ENCODE measurements around the gene ST6GAL1. TPM values are rescaled to one million over a fixed set of nuclear protein-coding genes. Genes with fewer than 3 reads are reported as not detected.

The ST6GAL1 gene
- total and polyA plus RNA-seq, 10 of the 15 experiments (the other 5 are each of a cell fraction or from before 2014, with no cell fraction given), result 74.2 to 248 (median 149) TPM

DNA sequence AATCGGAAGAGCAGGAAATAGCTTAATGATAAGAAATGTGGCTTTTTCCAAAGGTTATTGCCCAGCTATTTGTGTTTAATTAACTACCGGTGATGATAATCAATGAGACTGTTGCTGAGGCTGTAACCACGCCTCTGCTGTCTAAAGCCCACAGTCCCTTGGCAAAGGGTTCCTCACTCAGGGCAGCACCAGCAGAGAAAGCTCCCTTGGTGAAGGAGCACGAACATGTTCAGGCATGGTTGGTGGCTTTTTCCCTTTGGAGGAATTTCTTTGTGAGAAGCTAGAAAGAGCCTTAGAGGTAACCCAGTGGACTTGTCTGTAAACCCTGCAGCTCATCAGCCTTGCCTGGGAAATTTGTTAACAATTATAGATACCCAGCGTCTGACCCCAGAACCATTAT lies 7.5 kb upstream of the ST6GAL1 start (continued):
- TF ChIP-seq, protein P1, sequence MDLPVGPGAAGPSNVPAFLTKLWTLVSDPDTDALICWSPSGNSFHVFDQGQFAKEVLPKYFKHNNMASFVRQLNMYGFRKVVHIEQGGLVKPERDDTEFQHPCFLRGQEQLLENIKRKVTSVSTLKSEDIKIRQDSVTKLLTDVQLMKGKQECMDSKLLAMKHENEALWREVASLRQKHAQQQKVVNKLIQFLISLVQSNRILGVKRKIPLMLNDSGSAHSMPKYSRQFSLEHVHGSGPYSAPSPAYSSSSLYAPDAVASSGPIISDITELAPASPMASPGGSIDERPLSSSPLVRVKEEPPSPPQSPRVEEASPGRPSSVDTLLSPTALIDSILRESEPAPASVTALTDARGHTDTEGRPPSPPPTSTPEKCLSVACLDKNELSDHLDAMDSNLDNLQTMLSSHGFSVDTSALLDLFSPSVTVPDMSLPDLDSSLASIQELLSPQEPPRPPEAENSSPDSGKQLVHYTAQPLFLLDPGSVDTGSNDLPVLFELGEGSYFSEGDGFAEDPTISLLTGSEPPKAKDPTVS (IDR thresholded peaks at IDR 0.05; ENCODE audit: low read depth, low read length), result no peak

DNA sequence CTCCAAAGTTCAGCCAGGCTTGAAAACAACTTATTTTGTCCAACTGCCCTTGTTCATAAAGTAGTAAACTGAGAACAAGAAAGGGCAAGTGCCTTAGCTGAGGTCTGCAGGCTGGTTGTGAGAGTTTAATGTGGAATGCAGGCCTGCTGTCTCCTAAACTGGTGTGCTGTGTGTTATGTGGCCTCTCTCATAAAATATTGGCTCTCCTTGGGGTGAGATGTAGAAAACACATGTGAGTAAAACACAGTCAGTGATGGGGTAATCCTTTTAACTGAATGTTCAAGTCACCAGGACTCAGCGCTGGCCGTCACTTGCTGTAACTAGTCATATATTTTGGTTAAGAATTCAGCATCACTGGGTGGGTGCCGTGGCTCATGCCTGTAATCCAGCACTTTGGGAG lies 7.1 kb upstream of the ST6GAL1 start:
- POLR2A ChIA-PET, result interaction anchor here (1.1 kb wide), 1 partner anchor 36 kb away, joined by 3 read pairs; no protein-coding TSS in a partner anchor
- Histone ChIP-seq H3K79me2 (ENCODE audit: control insufficient read depth, insufficient read depth, low read length) (no peaks in the 10 kb centered on the region), H3K4me1 (ENCODE audit: control insufficient read depth, insufficient read depth, low read length) (no peaks in the 10 kb centered on the region), H3K27ac (ENCODE audit: control insufficient read depth, insufficient read depth) (no peak overlapping the region), H3K9me3 (replicated peaks; ENCODE audit: control insufficient read depth, insufficient read depth, low read length) (no peaks in the 10 kb centered on the region), H3K4me2 (ENCODE audit: control insufficient read depth, insufficient read depth) (no peak overlapping the region), H3K36me3 (ENCODE audit: control insufficient read depth in 2 of 2, insufficient read depth in 2 of 2, low read length in 1 of 2) (no peaks in the 10 kb centered on the region), H2AFZ (ENCODE audit: control insufficient read depth, low read depth, low read length) (no peak overlapping the region), H3K27me3 (replicated peaks in 1 of 2; ENCODE audit: control insufficient read depth in 2 of 2, insufficient read depth in 2 of 2, low read length in 1 of 2) (no peaks in the 10 kb centered on the region), H3K4me3 (no peak overlapping the region), H4K20me1 (ENCODE audit: control insufficient read depth, insufficient read depth) (no peaks in the 10 kb centered on the region), H3K9ac (ENCODE audit: control insufficient read depth, insufficient read depth, low read length) (no peak overlapping the region)
- 87% methylated on average over 3 of the region's 3 CpGs for WGBS (ENCODE audit: insufficient coverage, insufficient replicate concordance, low lambda C conversion rate, missing lambda C conversion rate)
- ATAC-seq, result no peak
- in situ Hi-C loops (cut with MboI) (no loop called here), intact Hi-C loops (cut with micrococcal nuclease; ENCODE audit: unreplicated experiment) (loop anchor here (5.0 kb wide), 1 partner anchor 66 kb away; no protein-coding TSS in a partner anchor)
- no peak for FAIRE-seq
- CTCF ChIA-PET, result interaction anchor here (1.2 to 1.4 kb wide), 2 partner anchors 227 to 228 kb away, joined by 3 read pairs; no protein-coding TSS in a partner anchor
- SMC1A ChIA-PET (ENCODE audit: uncharacterized antibody, unreplicated experiment), result interaction anchor here (1.0 kb wide), 1 partner anchor 67 kb away, joined by 3 read pairs; no protein-coding TSS in a partner anchor
- RAD21 ChIA-PET (ENCODE audit: unreplicated experiment), result interaction anchor here (1.8 kb wide), 1 partner anchor 74 kb away, joined by 5 read pairs; no protein-coding TSS in a partner anchor
- BruUV-seq (replicated peaks), result no TSS peak
- DNase-seq (ENCODE audit: low read depth, low spot score), result no peak
- TF ChIP-seq ZNF217 (IDR thresholded peaks at IDR 0.05) (no peak), RELA (IDR thresholded peaks at IDR 0.05; ENCODE audit: borderline replicate concordance, partially characterized antibody) (no peak), ZZZ3 (IDR thresholded peaks at IDR 0.05; ENCODE audit: control insufficient read depth, insufficient read length, low read depth) (no peak), EZH2 (IDR thresholded peaks at IDR 0.05; ENCODE audit: borderline replicate concordance, control insufficient read depth, low read depth, low read length) (no peak), RBBP5 (conservative IDR thresholded peaks at IDR 0.05) (no peak), BRCA1 (IDR thresholded peaks at IDR 0.05; ENCODE audit: low read depth, low read length) (no peak)
- TF ChIP-seq, protein P2, sequence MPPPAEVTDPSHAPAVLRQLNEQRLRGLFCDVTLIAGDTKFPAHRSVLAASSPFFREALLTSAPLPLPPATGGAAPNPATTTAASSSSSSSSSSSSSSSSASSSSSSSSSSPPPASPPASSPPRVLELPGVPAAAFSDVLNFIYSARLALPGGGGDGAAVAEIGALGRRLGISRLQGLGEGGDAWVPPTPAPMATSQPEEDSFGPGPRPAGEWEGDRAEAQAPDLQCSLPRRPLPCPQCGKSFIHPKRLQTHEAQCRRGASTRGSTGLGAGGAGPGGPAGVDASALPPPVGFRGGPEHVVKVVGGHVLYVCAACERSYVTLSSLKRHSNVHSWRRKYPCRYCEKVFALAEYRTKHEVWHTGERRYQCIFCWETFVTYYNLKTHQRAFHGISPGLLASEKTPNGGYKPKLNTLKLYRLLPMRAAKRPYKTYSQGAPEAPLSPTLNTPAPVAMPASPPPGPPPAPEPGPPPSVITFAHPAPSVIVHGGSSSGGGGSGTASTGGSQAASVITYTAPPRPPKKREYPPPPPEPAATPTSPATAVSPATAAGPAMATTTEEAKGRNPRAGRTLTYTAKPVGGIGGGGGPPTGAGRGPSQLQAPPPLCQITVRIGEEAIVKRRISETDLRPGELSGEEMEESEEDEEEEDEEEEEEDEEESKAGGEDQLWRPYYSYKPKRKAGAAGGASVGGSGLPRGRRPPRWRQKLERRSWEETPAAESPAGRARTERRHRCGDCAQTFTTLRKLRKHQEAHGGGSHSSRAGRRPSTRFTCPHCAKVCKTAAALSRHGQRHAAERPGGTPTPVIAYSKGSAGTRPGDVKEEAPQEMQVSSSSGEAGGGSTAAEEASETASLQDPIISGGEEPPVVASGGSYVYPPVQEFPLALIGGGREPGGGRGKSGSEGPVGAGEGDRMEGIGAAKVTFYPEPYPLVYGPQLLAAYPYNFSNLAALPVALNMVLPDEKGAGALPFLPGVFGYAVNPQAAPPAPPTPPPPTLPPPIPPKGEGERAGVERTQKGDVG (CRISPR knock-in tag; IDR thresholded peaks at IDR 0.05), result no peak
- TF ChIP-seq, protein P3, sequence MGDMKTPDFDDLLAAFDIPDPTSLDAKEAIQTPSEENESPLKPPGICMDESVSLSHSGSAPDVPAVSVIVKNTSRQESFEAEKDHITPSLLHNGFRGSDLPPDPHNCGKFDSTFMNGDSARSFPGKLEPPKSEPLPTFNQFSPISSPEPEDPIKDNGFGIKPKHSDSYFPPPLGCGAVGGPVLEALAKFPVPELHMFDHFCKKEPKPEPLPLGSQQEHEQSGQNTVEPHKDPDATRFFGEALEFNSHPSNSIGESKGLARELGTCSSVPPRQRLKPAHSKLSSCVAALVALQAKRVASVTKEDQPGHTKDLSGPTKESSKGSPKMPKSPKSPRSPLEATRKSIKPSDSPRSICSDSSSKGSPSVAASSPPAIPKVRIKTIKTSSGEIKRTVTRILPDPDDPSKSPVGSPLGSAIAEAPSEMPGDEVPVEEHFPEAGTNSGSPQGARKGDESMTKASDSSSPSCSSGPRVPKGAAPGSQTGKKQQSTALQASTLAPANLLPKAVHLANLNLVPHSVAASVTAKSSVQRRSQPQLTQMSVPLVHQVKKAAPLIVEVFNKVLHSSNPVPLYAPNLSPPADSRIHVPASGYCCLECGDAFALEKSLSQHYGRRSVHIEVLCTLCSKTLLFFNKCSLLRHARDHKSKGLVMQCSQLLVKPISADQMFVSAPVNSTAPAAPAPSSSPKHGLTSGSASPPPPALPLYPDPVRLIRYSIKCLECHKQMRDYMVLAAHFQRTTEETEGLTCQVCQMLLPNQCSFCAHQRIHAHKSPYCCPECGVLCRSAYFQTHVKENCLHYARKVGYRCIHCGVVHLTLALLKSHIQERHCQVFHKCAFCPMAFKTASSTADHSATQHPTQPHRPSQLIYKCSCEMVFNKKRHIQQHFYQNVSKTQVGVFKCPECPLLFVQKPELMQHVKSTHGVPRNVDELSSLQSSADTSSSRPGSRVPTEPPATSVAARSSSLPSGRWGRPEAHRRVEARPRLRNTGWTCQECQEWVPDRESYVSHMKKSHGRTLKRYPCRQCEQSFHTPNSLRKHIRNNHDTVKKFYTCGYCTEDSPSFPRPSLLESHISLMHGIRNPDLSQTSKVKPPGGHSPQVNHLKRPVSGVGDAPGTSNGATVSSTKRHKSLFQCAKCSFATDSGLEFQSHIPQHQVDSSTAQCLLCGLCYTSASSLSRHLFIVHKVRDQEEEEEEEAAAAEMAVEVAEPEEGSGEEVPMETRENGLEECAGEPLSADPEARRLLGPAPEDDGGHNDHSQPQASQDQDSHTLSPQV (IDR thresholded peaks at IDR 0.05), result no peak

All from GM12878 (cell line).